ENCODE results near the gene CHD2. TPM values are rescaled to one million over a fixed set of nuclear protein-coding genes. Genes with fewer than 3 reads are reported as not detected.

Gene CHD2
- total RNA-seq, 1 donor from 2014 or later, result 57.2 TPM

Small RNA genes within 50 kb of the gene (microRNA-seq; reads per million reads assigned to microRNA genes)
- not detected for gene MIR3175 (ENCODE audit: borderline number of aligned reads)

Other genes starting within 250 kb of the CHD2 start
- gene FAM174B, start 244.5 kb upstream of the CHD2 start, total RNA-seq, result 12.6 TPM
- 27.0 TPM for gene RGMA, start 188.9 kb downstream of the CHD2 start, total RNA-seq